ENCODE results near the gene SRPRA. TPM values are rescaled to one million over a fixed set of nuclear protein-coding genes. Genes with fewer than 3 reads are reported as not detected.

Gene SRPRA
- polyA plus RNA-seq, 1 donor (not counting 4 experiments of a cell fraction or from before 2014, with no cell fraction given) = 56.0 TPM

- peak in 1 of 3 experiments; percentile 3 for TF ChIP-seq CTCF (optimal IDR thresholded peaks at IDR 0.05 in 1 of 3, IDR thresholded peaks at IDR 0.05 in 1 of 3, conservative IDR thresholded peaks at IDR 0.05 in 1 of 3; ENCODE audit: extremely low read depth in 1 of 3, insufficient read depth in 2 of 3, low read length in 3 of 3)
- no peak for TF ChIP-seq EZH2 (IDR thresholded peaks at IDR 0.05; ENCODE audit: low read length)
- Histone ChIP-seq H3K36me3 (ENCODE audit: control insufficient read depth in 2 of 2, extremely low read depth in 1 of 2, insufficient read depth in 2 of 2, low read length in 2 of 2) (no peaks in the 10 kb centered on the region), H3K9me3 (ENCODE audit: control insufficient read depth, low read depth, low read length) (no peaks in the 10 kb centered on the region), H3K79me2 (ENCODE audit: control insufficient read depth, insufficient read depth, low read length) (no peaks in the 10 kb centered on the region), H3K4me3 (ENCODE audit: control insufficient read depth in 2 of 3, extremely low read depth in 1 of 3, insufficient read depth in 2 of 3, low read depth in 1 of 3, low read length in 3 of 3) (peak within 1 kb of the TSS; percentile 56 to 82 (median 74)), H3K4me2 (ENCODE audit: control insufficient read depth, extremely low read depth, insufficient read depth, low read depth, low read length) (peak within 1 kb of the TSS; percentile 98), H2AFZ (ENCODE audit: control insufficient read depth, low read length) (peak within 1 kb of the TSS; percentile 91), H3K27ac (ENCODE audit: control insufficient read depth, insufficient read depth, low read length) (peak within 1 kb of the TSS; percentile 73), H3K9me1 (ENCODE audit: control insufficient read depth, extremely low read depth, insufficient read depth, low read length) (no peaks in the 10 kb centered on the region), H3K27me3 (ENCODE audit: control insufficient read depth, extremely low read depth, insufficient read depth, low read length) (no peaks in the 10 kb centered on the region), H4K20me1 (ENCODE audit: control insufficient read depth, extremely low read depth, insufficient read depth, low read length) (no peaks in the 10 kb centered on the region), H3K9ac (ENCODE audit: control insufficient read depth, extremely low read depth, insufficient read depth, low read length) (peak within 1 kb of the TSS; percentile 80), H3K4me1 (ENCODE audit: control insufficient read depth, extremely low read depth, insufficient read depth, low read length) (peaks cover 20% of the 10 kb centered on the region)
- FAIRE-seq = no peak
- DNase-seq (ENCODE audit: low read depth, low spot score) = no peak
- dilution Hi-C loops (cut with MboI; ENCODE audit: extremely low pct_ligation_motif_present, low sequenced_read_pairs) = no loop called here
These were observed 14.3 kb upstream of the SRPRA start, which contains the start of gene TIRAP for GRCh38 chr11:126282736-126283591. Gene TIRAP, plus strand, starts transcription at chr11:126283093. Its CDS starts 7,802 bp downstream, at chr11:126290895.

- Histone ChIP-seq H3K9ac (ENCODE audit: control insufficient read depth, extremely low read depth, insufficient read depth, low read length) (peak overlapping the region; percentile 80), H3K4me3 (ENCODE audit: control insufficient read depth in 2 of 3, extremely low read depth in 1 of 3, insufficient read depth in 2 of 3, low read depth in 1 of 3, low read length in 3 of 3) (peak overlapping the region; percentile 56 to 82 (median 74)), H3K4me1 (ENCODE audit: control insufficient read depth, extremely low read depth, insufficient read depth, low read length) (peaks cover 20% of the 10 kb centered on the region), H3K9me1 (ENCODE audit: control insufficient read depth, extremely low read depth, insufficient read depth, low read length) (no peaks in the 10 kb centered on the region), H3K4me2 (ENCODE audit: control insufficient read depth, extremely low read depth, insufficient read depth, low read depth, low read length) (peak overlapping the region; percentile 98), H4K20me1 (ENCODE audit: control insufficient read depth, extremely low read depth, insufficient read depth, low read length) (no peaks in the 10 kb centered on the region), H3K27me3 (ENCODE audit: control insufficient read depth, extremely low read depth, insufficient read depth, low read length) (no peaks in the 10 kb centered on the region), H3K36me3 (ENCODE audit: control insufficient read depth in 2 of 2, extremely low read depth in 1 of 2, insufficient read depth in 2 of 2, low read length in 2 of 2) (peaks cover 3 to 5% of the 10 kb centered on the region in 2 experiments), H3K79me2 (ENCODE audit: control insufficient read depth, insufficient read depth, low read length) (no peaks in the 10 kb centered on the region), H2AFZ (ENCODE audit: control insufficient read depth, low read length) (peak overlapping the region; percentile 84), H3K27ac (ENCODE audit: control insufficient read depth, insufficient read depth, low read length) (peak overlapping the region; percentile 42), H3K9me3 (ENCODE audit: control insufficient read depth, low read depth, low read length) (no peaks in the 10 kb centered on the region)
- dilution Hi-C loops (cut with MboI; ENCODE audit: extremely low pct_ligation_motif_present, low sequenced_read_pairs) = no loop called here
- FAIRE-seq = no peak
- TF ChIP-seq CTCF (optimal IDR thresholded peaks at IDR 0.05 in 1 of 3, IDR thresholded peaks at IDR 0.05 in 1 of 3, conservative IDR thresholded peaks at IDR 0.05 in 1 of 3; ENCODE audit: extremely low read depth in 1 of 3, insufficient read depth in 2 of 3, low read length in 3 of 3) (no peak), EZH2 (IDR thresholded peaks at IDR 0.05; ENCODE audit: low read length) (no peak)
- DNase-seq (ENCODE audit: low read depth, low spot score) = no peak
These were observed 13.7 kb upstream of the SRPRA start for GRCh38 chr11:126282361-126282735.

Data from keratinocyte (primary cell).